Neural progenitor cell (in vitro differentiated cells): Measurements from ENCODE around the gene DPYSL5.

ENCODE experiments used
- EZH2 ChIP-seq: fragments of 200-600 bp; sonication (generic); IDR thresholded peaks from 2 replicates; pipeline ENCODE4 v1.6.1; 2017; ENCODE audit warnings: antibody characterized with exemption, mild to moderate bottlenecking, moderate library complexity
- TF ChIP-seq, protein P1 (sequence below): fragments of 200-600 bp; sonication (generic); IDR thresholded peaks from 2 replicates; pipeline ENCODE4 v1.5.1; 2017; ENCODE audit warnings: antibody characterized with exemption, mild to moderate bottlenecking

- TF ChIP-seq, protein P1, sequence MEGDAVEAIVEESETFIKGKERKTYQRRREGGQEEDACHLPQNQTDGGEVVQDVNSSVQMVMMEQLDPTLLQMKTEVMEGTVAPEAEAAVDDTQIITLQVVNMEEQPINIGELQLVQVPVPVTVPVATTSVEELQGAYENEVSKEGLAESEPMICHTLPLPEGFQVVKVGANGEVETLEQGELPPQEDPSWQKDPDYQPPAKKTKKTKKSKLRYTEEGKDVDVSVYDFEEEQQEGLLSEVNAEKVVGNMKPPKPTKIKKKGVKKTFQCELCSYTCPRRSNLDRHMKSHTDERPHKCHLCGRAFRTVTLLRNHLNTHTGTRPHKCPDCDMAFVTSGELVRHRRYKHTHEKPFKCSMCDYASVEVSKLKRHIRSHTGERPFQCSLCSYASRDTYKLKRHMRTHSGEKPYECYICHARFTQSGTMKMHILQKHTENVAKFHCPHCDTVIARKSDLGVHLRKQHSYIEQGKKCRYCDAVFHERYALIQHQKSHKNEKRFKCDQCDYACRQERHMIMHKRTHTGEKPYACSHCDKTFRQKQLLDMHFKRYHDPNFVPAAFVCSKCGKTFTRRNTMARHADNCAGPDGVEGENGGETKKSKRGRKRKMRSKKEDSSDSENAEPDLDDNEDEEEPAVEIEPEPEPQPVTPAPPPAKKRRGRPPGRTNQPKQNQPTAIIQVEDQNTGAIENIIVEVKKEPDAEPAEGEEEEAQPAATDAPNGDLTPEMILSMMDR: no peak
- no peak for TF ChIP-seq EZH2
These were observed 93.6 kb downstream of the DPYSL5 start for GRCh38 chr2:26941486-26941885.
